ENCODE measurements around the gene BCDIN3D. TPM values are rescaled to one million over a fixed set of nuclear protein-coding genes. Genes with fewer than 3 reads are reported as not detected.

Gene BCDIN3D
- total RNA-seq, 1 donor from 2014 or later = 3.1 TPM

DNA sequence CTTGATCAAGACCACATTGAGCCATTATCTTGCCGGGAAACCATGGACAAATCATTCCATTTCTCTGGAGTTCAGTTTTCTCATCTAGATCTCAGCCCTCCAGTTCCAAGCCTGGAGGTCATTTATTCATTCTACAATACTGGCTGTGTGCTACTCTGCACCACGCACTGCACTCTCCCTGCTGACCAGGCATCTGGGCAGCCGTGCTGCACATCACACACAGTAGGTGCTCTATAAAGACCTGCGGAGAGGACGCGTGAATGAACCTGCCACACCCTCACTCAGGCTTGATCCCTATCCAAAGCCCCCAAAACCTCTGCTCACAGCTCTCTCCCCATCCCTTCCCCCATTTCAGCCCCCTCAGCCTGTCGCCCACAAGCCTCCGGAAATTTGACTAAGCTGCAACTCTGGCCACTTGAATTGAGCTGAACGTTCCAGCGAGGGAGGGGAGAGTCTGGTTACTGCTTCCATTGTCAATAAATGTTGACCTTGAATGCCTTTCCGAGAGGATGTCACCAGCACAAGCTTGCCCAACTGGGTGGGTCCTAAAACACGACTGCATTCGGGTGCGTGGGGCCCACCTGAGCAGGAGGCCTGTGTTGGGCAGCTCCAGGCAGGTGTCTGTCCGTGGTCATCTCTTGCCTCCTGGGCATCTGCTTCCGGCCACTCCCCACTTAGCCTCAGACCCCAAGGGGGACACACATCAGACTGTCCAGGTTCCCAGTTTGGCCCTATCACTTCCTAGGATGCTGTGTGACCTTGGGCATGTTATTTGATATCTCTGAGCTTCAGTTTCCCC, 43.0 kb upstream of the BCDIN3D start:
- H4K20me1 ChIP-seq (ENCODE audit: insufficient read depth, low read length) = no peaks in the 10 kb centered on the region
- H3K4me2 ChIP-seq (ENCODE audit: low read length) = no peak overlapping the region
- H3K79me2 ChIP-seq (ENCODE audit: insufficient read depth, low read length) = no peaks in the 10 kb centered on the region
- no peaks in the 10 kb centered on the region for H3K4me1 ChIP-seq (ENCODE audit: insufficient read depth, low read length)
- no peak overlapping the region for H3K9ac ChIP-seq (ENCODE audit: low read length)
- DNase-seq (ENCODE audit: low read depth) (no peak), FAIRE-seq (no peak)
- Mint-ChIP-seq H3K27ac (ENCODE audit: unreplicated experiment) (no peak overlapping the region), H3K36me3 (ENCODE audit: low read depth, unreplicated experiment) (no peaks in the 10 kb centered on the region), H3K4me3 (ENCODE audit: unreplicated experiment) (no peak overlapping the region), H3K9me3 (ENCODE audit: unreplicated experiment) (peaks cover 2% of the 10 kb centered on the region), H3K27me3 (ENCODE audit: low read depth, unreplicated experiment) (peaks cover 47% of the 10 kb centered on the region), H3K4me1 (ENCODE audit: low read depth, unreplicated experiment) (peaks cover 10% of the 10 kb centered on the region)
- no peaks in the 10 kb centered on the region for H3K9me3 ChIP-seq (ENCODE audit: insufficient read depth, low read depth, low read length)
- TF ChIP-seq, protein P1, sequence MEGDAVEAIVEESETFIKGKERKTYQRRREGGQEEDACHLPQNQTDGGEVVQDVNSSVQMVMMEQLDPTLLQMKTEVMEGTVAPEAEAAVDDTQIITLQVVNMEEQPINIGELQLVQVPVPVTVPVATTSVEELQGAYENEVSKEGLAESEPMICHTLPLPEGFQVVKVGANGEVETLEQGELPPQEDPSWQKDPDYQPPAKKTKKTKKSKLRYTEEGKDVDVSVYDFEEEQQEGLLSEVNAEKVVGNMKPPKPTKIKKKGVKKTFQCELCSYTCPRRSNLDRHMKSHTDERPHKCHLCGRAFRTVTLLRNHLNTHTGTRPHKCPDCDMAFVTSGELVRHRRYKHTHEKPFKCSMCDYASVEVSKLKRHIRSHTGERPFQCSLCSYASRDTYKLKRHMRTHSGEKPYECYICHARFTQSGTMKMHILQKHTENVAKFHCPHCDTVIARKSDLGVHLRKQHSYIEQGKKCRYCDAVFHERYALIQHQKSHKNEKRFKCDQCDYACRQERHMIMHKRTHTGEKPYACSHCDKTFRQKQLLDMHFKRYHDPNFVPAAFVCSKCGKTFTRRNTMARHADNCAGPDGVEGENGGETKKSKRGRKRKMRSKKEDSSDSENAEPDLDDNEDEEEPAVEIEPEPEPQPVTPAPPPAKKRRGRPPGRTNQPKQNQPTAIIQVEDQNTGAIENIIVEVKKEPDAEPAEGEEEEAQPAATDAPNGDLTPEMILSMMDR (IDR thresholded peaks at IDR 0.05; ENCODE audit: insufficient read depth, low read depth, low read length) = no peak
- TF ChIP-seq EZH2 (IDR thresholded peaks at IDR 0.05; ENCODE audit: insufficient read depth, low read length) = no peak
- no peak overlapping the region for H2AFZ ChIP-seq (ENCODE audit: low read depth, low read length)
- H3K27ac ChIP-seq (ENCODE audit: low read depth, low read length) = no peak overlapping the region
- H3K36me3 ChIP-seq (ENCODE audit: insufficient read depth, low read length) = no peaks in the 10 kb centered on the region
- H3K4me3 ChIP-seq (ENCODE audit: insufficient read depth, low read depth, low read length) = no peak overlapping the region
- peaks cover 17% of the 10 kb centered on the region for H3K27me3 ChIP-seq (ENCODE audit: insufficient read depth, low read length)

GRCh38 chr12:49885118-49885517, 42.2 kb upstream of the BCDIN3D start:
- Histone ChIP-seq H2AFZ (ENCODE audit: low read depth, low read length) (no peak overlapping the region), H3K4me1 (ENCODE audit: insufficient read depth, low read length) (no peaks in the 10 kb centered on the region), H4K20me1 (ENCODE audit: insufficient read depth, low read length) (no peaks in the 10 kb centered on the region), H3K79me2 (ENCODE audit: insufficient read depth, low read length) (no peaks in the 10 kb centered on the region), H3K4me2 (ENCODE audit: low read length) (no peak overlapping the region), H3K27me3 (ENCODE audit: insufficient read depth, low read length) (peaks cover 17% of the 10 kb centered on the region), H3K4me3 (ENCODE audit: insufficient read depth, low read depth, low read length) (no peak overlapping the region), H3K27ac (ENCODE audit: low read depth, low read length) (no peak overlapping the region), H3K36me3 (ENCODE audit: insufficient read depth, low read length) (no peaks in the 10 kb centered on the region), H3K9me3 (ENCODE audit: insufficient read depth, low read depth, low read length) (no peaks in the 10 kb centered on the region), H3K9ac (ENCODE audit: low read length) (no peak overlapping the region)
- Mint-ChIP-seq H3K27ac (ENCODE audit: unreplicated experiment) (no peak overlapping the region), H3K27me3 (ENCODE audit: low read depth, unreplicated experiment) (peaks cover 40% of the 10 kb centered on the region), H3K36me3 (ENCODE audit: low read depth, unreplicated experiment) (no peaks in the 10 kb centered on the region), H3K9me3 (ENCODE audit: unreplicated experiment) (peaks cover 2% of the 10 kb centered on the region), H3K4me1 (ENCODE audit: low read depth, unreplicated experiment) (peaks cover 10% of the 10 kb centered on the region), H3K4me3 (ENCODE audit: unreplicated experiment) (no peak overlapping the region)
- DNase-seq (ENCODE audit: low read depth) (no peak), FAIRE-seq (no peak)
- no peak for TF ChIP-seq EZH2 (IDR thresholded peaks at IDR 0.05; ENCODE audit: insufficient read depth, low read length)
- TF ChIP-seq, protein P1 (IDR thresholded peaks at IDR 0.05; ENCODE audit: insufficient read depth, low read depth, low read length) = no peak

DNA sequence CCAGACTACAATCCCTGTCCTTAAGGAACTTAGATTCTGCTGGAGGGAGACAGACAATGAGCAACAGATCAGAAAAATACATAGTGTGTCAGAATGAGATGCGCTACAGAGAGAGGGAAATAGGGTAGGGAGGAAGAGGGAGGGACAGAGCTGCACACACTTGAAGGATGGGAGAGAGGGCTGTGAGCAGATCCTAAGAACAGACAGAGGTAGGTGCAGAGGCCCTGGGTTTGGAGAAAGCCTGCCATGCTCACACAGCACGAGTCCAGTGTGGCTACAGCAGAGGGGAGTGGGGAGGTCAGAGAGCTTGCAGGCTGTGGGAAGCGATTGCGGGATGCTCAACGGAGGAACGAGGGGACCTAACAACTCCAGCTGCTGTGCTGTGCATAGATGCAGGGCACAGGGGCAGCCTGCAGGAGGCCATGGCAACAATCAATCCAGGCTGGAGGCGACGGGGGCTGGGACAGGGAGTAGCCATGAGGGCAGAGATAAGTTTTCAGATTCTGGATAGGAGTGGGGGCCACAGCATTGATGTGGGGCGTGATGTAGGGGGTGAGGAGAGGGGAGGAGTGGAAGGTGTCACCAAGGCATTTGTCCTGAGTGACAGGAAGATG, 40.1 kb upstream of the BCDIN3D start:
- Histone ChIP-seq H3K27me3 (ENCODE audit: insufficient read depth, low read length) (peaks cover 17% of the 10 kb centered on the region), H3K27ac (ENCODE audit: low read depth, low read length) (no peak overlapping the region), H2AFZ (ENCODE audit: low read depth, low read length) (no peak overlapping the region), H4K20me1 (ENCODE audit: insufficient read depth, low read length) (no peaks in the 10 kb centered on the region), H3K79me2 (ENCODE audit: insufficient read depth, low read length) (no peaks in the 10 kb centered on the region), H3K9me3 (ENCODE audit: insufficient read depth, low read depth, low read length) (no peaks in the 10 kb centered on the region), H3K4me3 (ENCODE audit: insufficient read depth, low read depth, low read length) (no peak overlapping the region), H3K4me2 (ENCODE audit: low read length) (no peak overlapping the region), H3K4me1 (ENCODE audit: insufficient read depth, low read length) (no peaks in the 10 kb centered on the region), H3K36me3 (ENCODE audit: insufficient read depth, low read length) (no peaks in the 10 kb centered on the region), H3K9ac (ENCODE audit: low read length) (no peak overlapping the region)
- DNase-seq (ENCODE audit: low read depth) = no peak
- H3K36me3 Mint-ChIP-seq (ENCODE audit: low read depth, unreplicated experiment) = no peaks in the 10 kb centered on the region
- peaks cover 10% of the 10 kb centered on the region for H3K4me1 Mint-ChIP-seq (ENCODE audit: low read depth, unreplicated experiment)
- no peak for FAIRE-seq
- no peak overlapping the region for H3K4me3 Mint-ChIP-seq (ENCODE audit: unreplicated experiment)
- H3K9me3 Mint-ChIP-seq (ENCODE audit: unreplicated experiment) = peaks cover 2% of the 10 kb centered on the region
- H3K27me3 Mint-ChIP-seq (ENCODE audit: low read depth, unreplicated experiment) = peaks cover 38% of the 10 kb centered on the region
- no peak overlapping the region for H3K27ac Mint-ChIP-seq (ENCODE audit: unreplicated experiment)
- TF ChIP-seq, protein P1 (IDR thresholded peaks at IDR 0.05; ENCODE audit: insufficient read depth, low read depth, low read length) = no peak
- no peak for TF ChIP-seq EZH2 (IDR thresholded peaks at IDR 0.05; ENCODE audit: insufficient read depth, low read length)

Data from astrocyte (in vitro differentiated cells and primary cell).